ENCODE results near the gene TTLL5.

DNA sequence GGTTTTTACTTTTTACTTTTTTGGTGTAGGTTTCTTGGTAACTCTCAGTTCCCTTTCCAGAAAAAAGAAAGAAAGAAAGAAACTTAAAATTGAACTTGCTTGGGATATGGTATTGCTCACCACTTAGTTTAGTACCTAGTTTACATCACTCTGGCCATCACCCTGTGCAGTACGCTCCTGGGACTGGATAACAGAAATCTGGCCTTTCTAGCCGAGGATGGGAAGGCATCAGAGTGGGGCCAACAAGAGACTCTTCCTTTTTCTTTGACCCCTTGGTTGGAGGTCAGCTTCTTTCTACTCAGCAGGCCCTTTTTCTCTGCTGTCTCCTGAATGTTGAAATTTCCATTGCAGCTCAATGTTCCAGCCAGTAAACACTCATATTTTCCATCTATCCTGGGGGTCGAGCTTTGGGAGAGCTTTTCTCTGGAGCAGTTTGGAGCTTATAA is 164.1 kb downstream of the TTLL5 start:
- TF ChIP-seq, protein P1, sequence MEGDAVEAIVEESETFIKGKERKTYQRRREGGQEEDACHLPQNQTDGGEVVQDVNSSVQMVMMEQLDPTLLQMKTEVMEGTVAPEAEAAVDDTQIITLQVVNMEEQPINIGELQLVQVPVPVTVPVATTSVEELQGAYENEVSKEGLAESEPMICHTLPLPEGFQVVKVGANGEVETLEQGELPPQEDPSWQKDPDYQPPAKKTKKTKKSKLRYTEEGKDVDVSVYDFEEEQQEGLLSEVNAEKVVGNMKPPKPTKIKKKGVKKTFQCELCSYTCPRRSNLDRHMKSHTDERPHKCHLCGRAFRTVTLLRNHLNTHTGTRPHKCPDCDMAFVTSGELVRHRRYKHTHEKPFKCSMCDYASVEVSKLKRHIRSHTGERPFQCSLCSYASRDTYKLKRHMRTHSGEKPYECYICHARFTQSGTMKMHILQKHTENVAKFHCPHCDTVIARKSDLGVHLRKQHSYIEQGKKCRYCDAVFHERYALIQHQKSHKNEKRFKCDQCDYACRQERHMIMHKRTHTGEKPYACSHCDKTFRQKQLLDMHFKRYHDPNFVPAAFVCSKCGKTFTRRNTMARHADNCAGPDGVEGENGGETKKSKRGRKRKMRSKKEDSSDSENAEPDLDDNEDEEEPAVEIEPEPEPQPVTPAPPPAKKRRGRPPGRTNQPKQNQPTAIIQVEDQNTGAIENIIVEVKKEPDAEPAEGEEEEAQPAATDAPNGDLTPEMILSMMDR (conservative IDR thresholded peaks at IDR 0.05; ENCODE audit: low read depth, low read length) = no peak
- TF ChIP-seq EZH2phosphoT487 (IDR thresholded peaks at IDR 0.05; ENCODE audit: borderline replicate concordance, low read length) = no peak

Data from PC-3 (cell line).